ENCODE data around the gene NUP210L.

DNA sequence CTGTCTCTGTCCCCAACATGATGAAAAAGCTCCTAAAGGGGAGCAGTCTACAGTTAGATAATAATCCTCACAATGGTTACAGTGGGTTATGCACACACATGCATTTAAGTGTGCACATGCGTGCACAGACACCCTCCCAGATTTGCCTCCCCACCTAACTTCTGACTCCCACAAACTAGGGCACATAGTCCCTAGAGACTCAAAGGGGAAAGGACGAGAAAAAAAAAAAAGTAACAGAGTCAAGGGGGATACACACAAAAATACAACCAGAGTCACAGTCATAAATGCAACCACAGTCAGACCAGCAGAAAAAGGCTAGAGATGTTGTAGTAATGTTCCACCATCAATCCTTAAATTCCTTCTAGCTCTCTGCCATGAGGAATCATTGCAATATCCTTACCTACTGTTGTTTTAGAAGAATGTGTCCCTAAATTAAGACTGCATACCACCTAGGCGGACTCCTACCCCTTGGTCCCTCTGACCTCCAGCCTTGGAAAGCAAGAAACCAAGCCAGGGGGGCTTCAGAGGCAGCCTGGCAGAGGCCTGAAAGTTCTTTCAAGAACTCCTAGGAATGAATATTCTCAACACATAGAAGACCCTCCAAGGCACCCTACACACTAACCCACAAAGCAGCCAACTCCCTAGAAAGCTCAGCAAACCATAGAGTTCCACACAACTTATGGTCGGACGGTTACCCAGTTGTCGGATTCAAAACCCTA is 197.7 kb downstream of the NUP210L start:
- no peak for TF ChIP-seq POLR2AphosphoS5 (IDR thresholded peaks at IDR 0.05; ENCODE audit: borderline replicate concordance, low read depth, low read length)
- no peak for TF ChIP-seq EZH2 (IDR thresholded peaks at IDR 0.05)
- TF ChIP-seq FOXP2 (optimal IDR thresholded peaks at IDR 0.05; ENCODE audit: control extremely low read depth, extremely low read length, insufficient read depth) = no peak

All from SK-N-MC (cell line).